Left ventricle myocardium inferior (tissue), 1 donor: ENCODE results near the gene TMED8. TPM values are rescaled to one million over a fixed set of nuclear protein-coding genes. Genes with fewer than 3 reads are reported as not detected.

Experiments used
- DNase-seq: peaks from one replicate; pipeline ENCODE4 v3.0.0-alpha.2; 2020
- H3K27ac ChIP-seq: fragments of 200-600 bp; replicated peaks from 2 replicates; pipeline ENCODE4 v1.8.0; 2021
- H3K27me3 ChIP-seq: fragments of 200-600 bp; 2 replicates; pipeline ENCODE4 v1.8.0; 2021; ENCODE audit warnings: low read depth
- H3K36me3 ChIP-seq: fragments of 200-600 bp; 2 replicates; pipeline ENCODE4 v1.8.0; 2021
- H3K4me1 ChIP-seq: fragments of 200-600 bp; 2 replicates; pipeline ENCODE4 v1.8.0; 2021
- H3K4me3 ChIP-seq: fragments of 200-600 bp; 2 replicates; pipeline ENCODE4 v1.8.0; 2021; ENCODE audit warnings: mild to moderate bottlenecking, moderate library complexity
- H3K9me3 ChIP-seq: fragments of 200-600 bp; replicated peaks from 2 replicates; pipeline ENCODE4 v1.8.0; 2021
- CTCF ChIP-seq: fragments of 200-600 bp; IDR thresholded peaks from 2 replicates; pipeline ENCODE4 v1.8.0; 2021; ENCODE audit warnings: antibody characterized with exemption, mild to moderate bottlenecking, borderline replicate concordance
- intact Hi-C: fragments of 100-400 bp; cut with micrococcal nuclease; formaldehyde crosslinking; loops from one replicate; pipeline ENCODE4 v1.11.0; 2022
- total RNA-seq: library from RNA; stranded (reverse); fragmentation: NEBNext Ultra II Directional; extraction: Animal tissue kit (Norgen Biotek cat#: 25700); gene quantifications from one replicate; pipeline ENCODE4 v1.2.1, GENCODE V29; 2021
- donor health status: DM: no; HTN: yes; CAD: no; lungs with severe emphysema.

The TMED8 gene
- total RNA-seq, 1 donor from 2014 or later, result 5.4 TPM

- DNase-seq, result no peak
- H3K4me3 ChIP-seq, result no peak overlapping the region
- peaks cover 39% of the 10 kb centered on the region for H3K4me1 ChIP-seq
- no peak for TF ChIP-seq CTCF
- H3K27ac ChIP-seq, result no peak overlapping the region
- H3K36me3 ChIP-seq, result no peaks in the 10 kb centered on the region
- H3K27me3 ChIP-seq, result no peaks in the 10 kb centered on the region
- no peaks in the 10 kb centered on the region for H3K9me3 ChIP-seq
- intact Hi-C loops, result loop anchor here (10.0 kb wide), 1 partner anchor 439 kb away; no protein-coding TSS in a partner anchor
Observed at GRCh38 chr14:77313371-77313770, 63.5 kb downstream of the TMED8 start.

GRCh38 chr14:77311217-77311616, 65.7 kb downstream of the TMED8 start:
- H3K36me3 ChIP-seq, result peaks cover 3% of the 10 kb centered on the region
- intact Hi-C loops, result loop anchor here (10.0 kb wide), 1 partner anchor 436 kb away; no protein-coding TSS in a partner anchor
- no peak for DNase-seq
- no peak for TF ChIP-seq CTCF
- H3K9me3 ChIP-seq, result no peaks in the 10 kb centered on the region
- peaks cover 35% of the 10 kb centered on the region for H3K4me1 ChIP-seq
- H3K4me3 ChIP-seq, result no peak overlapping the region
- H3K27me3 ChIP-seq, result no peaks in the 10 kb centered on the region
- no peak overlapping the region for H3K27ac ChIP-seq

- intact Hi-C loops, result loop anchor here (10.0 kb wide), 1 partner anchor 435 kb away; no protein-coding TSS in a partner anchor
- Histone ChIP-seq H3K36me3 (peaks cover 15% of the 10 kb centered on the region), H3K4me3 (no peak overlapping the region), H3K27ac (no peak overlapping the region), H3K9me3 (no peaks in the 10 kb centered on the region), H3K27me3 (no peaks in the 10 kb centered on the region), H3K4me1 (peaks cover 23% of the 10 kb centered on the region)
- no peak for DNase-seq
- TF ChIP-seq CTCF, result no peak
Observed at GRCh38 chr14:77310026-77310425, 66.9 kb downstream of the TMED8 start.

GRCh38 chr14:77309131-77309530, 67.8 kb downstream of the TMED8 start:
- Histone ChIP-seq H3K4me3 (no peak overlapping the region), H3K27ac (no peak overlapping the region), H3K27me3 (no peaks in the 10 kb centered on the region), H3K9me3 (no peaks in the 10 kb centered on the region), H3K36me3 (peaks cover 24% of the 10 kb centered on the region), H3K4me1 (peaks cover 14% of the 10 kb centered on the region)
- DNase-seq, result no peak
- TF ChIP-seq CTCF, result no peak
- intact Hi-C loops, result no loop called here

GRCh38 chr14:77306851-77307496, 69.9 kb downstream of the TMED8 start:
- no peaks in the 10 kb centered on the region for H3K4me1 ChIP-seq
- intact Hi-C loops, result no loop called here

More at GRCh38 chr14:77306851-77307496, 69.9 kb downstream of the TMED8 start:
- peak overlapping the region; percentile 3 for H3K27ac ChIP-seq
- no peak for DNase-seq
- H3K4me3 ChIP-seq, result no peak overlapping the region
- no peaks in the 10 kb centered on the region for H3K9me3 ChIP-seq
- TF ChIP-seq CTCF, result no peak
- H3K36me3 ChIP-seq, result peaks cover 44% of the 10 kb centered on the region
- H3K27me3 ChIP-seq, result no peaks in the 10 kb centered on the region
